ENCODE results near the gene AIFM2. TPM values are rescaled to one million over a fixed set of nuclear protein-coding genes. Genes with fewer than 3 reads are reported as not detected.
"Not testable (repeated sequence)": the region's sequence is repeated elsewhere in the genome, so short reads cannot be mapped to it uniquely, and the experiment has no call there.

The AIFM2 gene
- total RNA-seq, 1 donor from 2014 or later, result 14.1 TPM

DNA sequence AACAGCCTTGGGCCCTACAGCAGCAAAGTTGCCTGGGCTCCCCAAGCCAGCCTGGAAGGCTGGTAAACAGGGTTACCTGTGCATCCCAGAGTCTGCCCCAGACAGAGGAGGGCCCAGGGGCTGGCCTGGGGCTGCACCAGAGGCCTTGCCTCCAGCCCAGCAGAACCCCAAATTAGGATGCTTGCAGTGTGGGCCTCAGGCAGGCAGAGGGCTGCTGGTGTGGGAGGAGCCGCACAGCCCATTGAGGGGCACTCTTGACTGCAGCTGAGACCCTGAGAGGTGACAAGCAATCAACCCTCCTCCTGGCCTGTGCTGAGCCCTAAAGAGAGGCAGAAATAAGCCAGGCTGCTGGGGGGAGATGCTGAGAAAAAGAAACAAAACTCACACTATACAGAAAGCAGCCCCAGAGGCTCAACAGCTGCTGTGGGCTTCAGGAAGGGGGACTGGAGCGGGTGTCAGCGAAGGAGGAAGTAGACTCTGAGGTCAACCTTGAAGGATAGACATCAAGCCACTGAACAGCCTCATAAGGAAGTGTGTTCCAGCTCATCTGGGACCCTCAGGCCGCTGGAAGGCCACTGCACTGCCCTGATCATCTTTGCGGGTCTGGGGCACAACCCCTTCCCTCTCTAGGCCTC, 6.6 kb downstream of the AIFM2 start:
- intact Hi-C loops (cut with DNase I), result no loop called here
- ATAC-seq (no peak), DNase-seq (ENCODE audit: low spot score) (no peak)

DNA sequence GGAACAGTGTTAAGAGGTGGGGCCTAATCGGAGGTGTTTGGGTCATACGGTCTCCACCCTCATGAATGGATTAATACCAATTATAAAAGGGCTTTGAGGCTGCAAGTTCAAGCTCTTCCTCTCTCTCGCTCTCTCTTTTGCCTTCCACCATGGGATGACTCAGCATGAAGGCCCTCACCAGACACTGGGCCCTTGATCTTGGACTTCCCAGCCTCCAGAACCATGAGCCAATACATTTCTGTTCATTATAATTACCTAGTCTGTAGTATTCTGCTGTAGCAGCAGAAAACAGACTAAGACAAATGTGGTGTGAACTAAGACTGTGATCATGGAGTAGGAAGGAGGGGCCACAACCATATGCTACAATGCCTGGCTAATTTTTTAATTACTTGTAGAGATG, 7.7 kb downstream of the AIFM2 start:
- no peak for ATAC-seq
- no peak for DNase-seq (ENCODE audit: low spot score)
- intact Hi-C loops (cut with DNase I), result no loop called here

- DNase-seq (ENCODE audit: low spot score) (no peak), ATAC-seq (no peak)
- intact Hi-C loops (cut with DNase I), result no loop called here
Measured at GRCh38 chr10:70124415-70124814, 8.2 kb downstream of the AIFM2 start.

GRCh38 chr10:70123817-70124216, 8.8 kb downstream of the AIFM2 start:
- intact Hi-C loops (cut with DNase I), result no loop called here

DNA sequence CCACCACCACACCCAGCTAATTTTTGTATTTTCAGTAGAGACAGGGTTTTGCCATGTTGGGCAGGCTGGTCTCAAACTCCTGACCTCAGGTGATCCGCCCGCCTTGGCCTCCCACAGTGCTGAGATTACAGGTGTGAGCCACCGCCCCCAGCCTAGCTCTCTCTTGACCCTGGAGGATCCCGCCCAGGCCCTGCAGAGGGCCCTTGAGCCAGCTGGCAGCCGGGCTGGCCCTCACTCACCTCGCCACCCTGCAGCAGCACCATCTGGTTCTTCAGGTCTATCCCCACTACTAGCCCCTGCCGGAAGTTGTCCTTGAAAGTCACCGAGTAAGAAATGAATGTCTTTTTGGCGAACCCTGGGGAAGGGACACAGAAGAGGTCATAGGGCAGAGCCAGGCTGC, 9.5 kb downstream of the AIFM2 start:
- ATAC-seq; intact Hi-C loops (cut with DNase I); DNase-seq (ENCODE audit: low spot score): not testable (repeated sequence)

More at GRCh38 chr10:70123817-70124216, 8.8 kb downstream of the AIFM2 start:
- no peak for DNase-seq (ENCODE audit: low spot score)
- ATAC-seq, result no peak

- DNase-seq (ENCODE audit: low spot score) (no peak), ATAC-seq (no peak)
- intact Hi-C loops (cut with DNase I), result no loop called here
Measured at GRCh38 chr10:70122742-70123141, 9.9 kb downstream of the AIFM2 start.

DNA sequence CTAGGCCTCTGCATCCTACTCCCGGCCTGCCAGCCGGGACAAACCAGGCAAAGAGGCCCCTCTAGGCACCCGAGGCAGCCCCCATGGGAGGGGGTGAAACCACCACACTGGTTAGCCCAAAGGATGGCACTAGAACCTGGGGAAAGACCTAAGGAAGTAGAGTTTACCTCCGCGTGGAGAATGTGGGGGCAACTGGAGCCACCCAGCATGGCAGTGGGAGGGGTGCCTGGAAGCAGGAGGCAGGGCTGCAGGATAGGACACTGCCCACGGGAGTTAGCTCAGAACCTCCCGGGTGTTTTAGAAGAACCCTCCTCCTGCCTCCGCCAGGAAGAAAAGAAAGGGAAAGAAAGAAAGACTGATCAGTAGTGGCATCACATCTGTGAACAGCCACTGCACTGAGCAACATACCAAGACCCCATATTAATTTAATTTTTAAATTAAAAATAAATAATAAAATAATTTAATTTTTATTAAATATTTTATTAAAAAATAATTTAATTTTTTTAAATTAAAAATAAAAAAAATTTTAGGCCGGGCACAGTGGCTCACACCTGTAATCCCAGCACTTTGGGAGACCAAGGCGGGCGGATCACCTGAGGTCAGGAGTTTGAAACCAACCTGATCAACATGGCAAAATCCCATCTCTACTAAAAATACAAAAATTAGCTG, 11.2 kb downstream of the AIFM2 start:
- DNase-seq (ENCODE audit: low spot score) (no peak), ATAC-seq (no peak)
- intact Hi-C loops (cut with DNase I), result no loop called here

- ATAC-seq, result no peak
- no peak for DNase-seq (ENCODE audit: low spot score)
- intact Hi-C loops (cut with DNase I), result no loop called here
Measured at GRCh38 chr10:70120417-70120816, 12.2 kb downstream of the AIFM2 start.

- DNase-seq (ENCODE audit: low spot score) (no peak), ATAC-seq (no peak)
- intact Hi-C loops (cut with DNase I), result no loop called here
Measured at GRCh38 chr10:70119623-70120022, 13.0 kb downstream of the AIFM2 start.

DNA sequence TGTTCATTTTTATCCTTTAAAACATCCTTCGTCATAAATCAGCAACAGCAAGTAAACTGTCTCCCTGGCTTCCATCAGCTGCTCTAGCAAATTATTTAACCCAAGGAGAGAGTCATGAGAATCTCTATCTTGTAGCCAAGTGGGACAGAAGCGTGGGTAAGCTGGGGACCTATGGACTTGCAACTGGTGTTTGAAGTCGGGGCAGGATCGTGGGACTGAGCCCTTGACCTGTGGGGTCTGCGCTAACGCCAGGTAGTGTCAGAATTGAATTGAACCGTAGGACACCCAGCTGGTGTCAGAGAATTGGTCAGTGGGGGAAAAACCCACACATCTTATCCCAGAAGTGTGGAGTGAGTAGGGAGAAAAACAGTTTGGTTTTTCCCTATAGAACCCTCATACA, 13.4 kb downstream of the AIFM2 start:
- intact Hi-C loops (cut with DNase I), result no loop called here
- ATAC-seq (no peak), DNase-seq (ENCODE audit: low spot score) (no peak)

GRCh38 chr10:70118196-70118595, 14.4 kb downstream of the AIFM2 start:
- intact Hi-C loops (cut with DNase I), result no loop called here
- DNase-seq (ENCODE audit: low spot score) (no peak), ATAC-seq (no peak)

DNA sequence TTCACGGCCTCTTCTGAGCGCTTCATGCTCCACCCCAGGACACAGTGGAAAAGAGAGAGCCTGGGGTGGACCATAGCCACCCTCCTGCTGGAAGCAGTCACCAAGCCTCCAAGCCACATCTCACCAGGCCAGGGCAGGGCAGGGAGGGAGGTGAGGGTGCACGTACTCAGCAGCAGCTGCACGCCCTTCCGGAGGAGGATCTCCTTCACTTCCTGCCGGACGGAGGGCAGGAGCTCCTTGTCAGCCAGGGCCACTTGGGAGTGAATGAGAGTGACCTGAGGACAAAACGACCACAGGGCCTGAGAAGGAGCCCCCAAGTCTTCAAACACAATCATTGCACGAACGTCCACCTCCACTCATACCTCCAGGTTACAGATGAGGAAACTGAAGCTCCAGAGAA, 15.0 kb downstream of the AIFM2 start:
- ATAC-seq (peak; percentile 5), DNase-seq (ENCODE audit: low spot score) (no peak)
- intact Hi-C loops (cut with DNase I), result no loop called here

DNA sequence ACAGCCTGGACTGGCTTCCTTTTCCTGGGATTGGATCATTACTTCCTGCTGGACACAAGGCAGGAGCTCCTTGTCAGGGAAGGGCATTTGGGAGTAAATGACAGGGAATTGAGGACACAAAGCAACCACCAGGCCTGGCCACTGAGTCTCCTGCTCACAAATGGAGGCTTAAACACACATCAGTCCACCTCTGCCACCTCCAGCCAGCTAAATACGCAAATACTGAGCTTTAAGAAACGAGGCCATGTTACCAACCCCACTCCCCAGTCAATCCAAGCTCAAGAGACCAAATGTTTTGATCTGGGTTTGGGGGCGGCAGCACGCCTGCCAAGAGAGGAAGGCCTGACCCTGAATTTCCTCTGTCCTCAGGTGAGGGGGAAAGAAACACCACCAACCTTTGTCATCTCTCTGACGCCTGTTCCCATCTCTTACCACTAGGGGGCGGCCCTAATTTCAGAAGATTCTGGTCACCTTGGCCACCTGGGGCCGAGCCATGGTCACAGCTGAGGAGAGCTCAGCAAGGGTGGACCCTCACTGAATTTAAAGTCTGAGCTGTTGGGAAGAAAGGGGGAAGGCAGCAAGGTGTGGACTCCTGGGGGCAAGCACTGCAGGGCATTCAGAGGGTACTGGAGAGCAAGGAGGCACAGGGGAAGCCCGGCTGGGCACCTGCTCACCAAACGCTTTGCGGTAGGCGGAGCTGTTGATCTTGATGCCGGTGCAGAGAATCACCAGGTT, 16.5 kb downstream of the AIFM2 start:
- ATAC-seq, result peak; percentile 35
- intact Hi-C loops (cut with DNase I), result no loop called here
- no peak for DNase-seq (ENCODE audit: low spot score)

DNA sequence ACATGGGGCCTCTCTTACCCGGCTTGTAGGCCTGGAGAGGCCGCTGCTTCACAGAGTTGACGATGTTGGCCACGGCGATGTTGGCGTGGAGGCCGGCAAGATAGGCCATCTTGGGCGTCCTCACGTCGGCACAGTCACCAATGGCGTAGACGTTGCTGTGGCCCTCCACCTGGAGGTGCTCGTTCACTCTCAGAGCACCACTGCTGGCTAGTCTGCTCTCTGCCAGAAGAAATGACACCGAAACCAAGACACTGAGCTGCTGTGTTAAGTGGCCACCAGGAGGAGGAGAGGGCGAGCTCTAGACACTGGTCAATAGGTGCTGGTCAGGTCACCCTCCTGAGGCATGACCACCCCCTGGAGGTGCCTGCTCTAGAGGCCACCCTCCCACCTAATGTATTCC, 17.7 kb downstream of the AIFM2 start:
- DNase-seq (ENCODE audit: low spot score), result no peak
- intact Hi-C loops (cut with DNase I), result no loop called here
- no peak for ATAC-seq

DNA sequence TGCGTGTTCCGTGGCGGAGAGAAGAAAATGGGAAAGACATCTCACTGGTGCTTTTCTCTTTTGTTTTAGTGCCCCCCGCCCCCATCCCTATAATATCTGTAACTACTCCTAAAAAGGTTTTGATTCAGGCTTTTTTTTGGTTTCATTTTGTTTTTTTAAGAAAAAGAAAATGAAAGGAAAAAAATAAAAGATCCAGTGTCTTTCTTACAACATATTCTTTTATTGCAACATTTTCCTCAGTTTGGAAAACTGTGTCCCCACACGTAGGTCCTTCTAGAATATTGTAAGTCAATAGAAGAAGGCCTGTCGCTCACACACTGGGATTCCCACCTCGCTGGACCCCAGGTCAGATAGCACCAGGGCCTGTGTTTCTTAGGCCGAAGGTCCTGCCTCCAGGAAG, 20.6 kb downstream of the AIFM2 start:
- intact Hi-C loops (cut with DNase I), result no loop called here
- DNase-seq (ENCODE audit: low spot score) (no peak), ATAC-seq (peak; percentile 14)

DNA sequence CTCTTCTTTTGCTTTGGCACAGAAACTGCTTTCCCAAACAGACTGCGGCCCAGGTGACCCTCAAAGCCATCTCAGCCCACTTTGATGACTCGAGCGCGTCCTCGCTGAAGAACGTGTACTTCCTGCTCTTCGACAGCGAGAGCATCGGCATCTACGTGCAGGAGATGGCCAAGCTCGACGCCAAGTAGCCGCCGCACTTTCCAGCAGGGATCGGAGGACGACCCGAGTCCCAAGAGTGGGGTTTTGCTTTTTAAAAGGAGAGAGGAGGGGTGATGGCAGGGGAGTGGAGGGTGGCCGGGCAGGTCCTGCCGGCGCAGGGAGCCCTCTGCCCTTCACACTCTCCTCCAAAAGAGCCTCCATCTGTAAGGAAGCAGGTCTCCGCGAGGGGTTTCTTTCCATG, 21.1 kb downstream of the AIFM2 start:
- intact Hi-C loops (cut with DNase I), result no loop called here
- ATAC-seq (no peak), DNase-seq (ENCODE audit: low spot score) (no peak)

DNA sequence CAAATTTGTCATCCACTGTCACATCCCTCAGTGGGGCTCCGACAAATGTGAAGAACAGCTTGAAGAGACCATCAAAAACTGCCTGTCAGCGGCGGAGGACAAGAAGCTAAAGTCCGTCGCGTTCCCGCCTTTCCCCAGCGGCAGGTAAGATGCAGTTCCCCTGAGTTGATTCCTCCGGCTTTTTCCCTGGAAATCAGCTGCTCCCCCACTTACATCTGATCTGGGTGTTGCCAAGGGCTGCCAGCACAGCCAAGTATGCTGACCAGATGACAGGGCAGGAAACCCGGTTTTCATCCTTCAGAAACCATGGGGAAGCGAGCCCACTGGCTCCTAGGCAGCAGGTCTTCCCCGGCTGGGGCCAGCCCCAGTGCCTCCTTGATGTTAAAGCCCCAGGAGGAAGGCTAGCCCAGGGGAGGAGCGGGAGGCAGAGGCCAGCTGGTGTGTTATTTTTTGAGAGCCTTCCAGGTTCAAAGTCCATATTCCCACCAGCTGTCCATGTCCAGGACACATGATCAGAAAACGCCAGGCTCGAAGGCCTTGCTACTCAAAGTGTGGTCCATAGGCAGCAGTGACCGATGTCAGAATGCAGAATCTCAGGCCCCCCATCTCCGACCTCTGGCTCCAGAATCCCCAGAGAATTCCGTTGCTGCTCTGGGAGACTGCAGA, 23.4 kb downstream of the AIFM2 start:
- intact Hi-C loops (cut with DNase I), result no loop called here
- ATAC-seq (no peak), DNase-seq (ENCODE audit: low spot score) (no peak)

DNA sequence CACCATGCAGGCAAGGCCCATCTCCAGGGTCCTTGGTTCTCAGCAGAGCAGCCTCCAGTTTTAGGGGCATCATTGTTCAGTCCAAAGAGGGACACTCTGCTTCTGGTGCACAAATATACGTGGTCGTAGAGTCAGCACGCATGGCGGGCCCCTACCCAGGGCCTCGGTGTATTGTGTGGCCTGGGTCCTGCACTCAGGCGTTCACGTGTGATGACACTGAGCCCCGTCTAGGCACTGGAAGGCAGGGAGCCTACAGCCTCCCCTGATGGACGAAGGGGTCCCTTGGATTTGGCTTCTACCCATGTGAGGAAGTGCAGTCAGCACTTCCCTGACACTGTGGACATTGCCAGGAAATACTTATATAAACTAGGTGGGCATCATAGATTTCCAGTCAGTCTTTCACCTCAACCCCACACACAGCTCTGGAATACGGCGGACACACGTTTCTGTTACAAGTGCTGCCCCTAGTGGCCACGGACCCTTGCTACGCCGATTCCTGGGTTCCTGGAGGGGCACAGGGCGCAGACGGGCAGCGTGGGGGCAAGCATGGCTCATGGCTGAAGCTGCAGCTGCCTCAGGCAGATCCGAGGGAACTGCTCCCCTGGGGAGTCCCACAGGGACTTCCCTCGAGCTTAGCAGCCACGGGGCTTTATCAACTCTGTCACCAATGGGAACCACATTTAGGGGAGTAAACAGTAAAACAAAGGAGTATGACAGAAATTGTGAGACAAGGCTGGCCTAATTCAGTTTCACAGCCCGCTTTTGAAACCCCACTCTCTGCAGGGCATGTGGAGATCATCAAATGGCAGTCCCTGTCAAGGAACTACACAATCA, 25.4 kb downstream of the AIFM2 start:
- intact Hi-C loops (cut with DNase I), result no loop called here
- DNase-seq (ENCODE audit: low spot score) (no peak), ATAC-seq (peak; percentile 20)

GRCh38 chr10:70101668-70102067, 31.0 kb downstream of the AIFM2 start:
- ATAC-seq (no peak), DNase-seq (ENCODE audit: low spot score) (no peak)
- intact Hi-C loops (cut with DNase I), result no loop called here

Measured in sciatic nerve (tissue), 2 donors.